Endodermal cell (in vitro differentiated cells): ENCODE measurements around the gene MROH8. TPM values are rescaled to one million over a fixed set of nuclear protein-coding genes. Genes with fewer than 3 reads are reported as not detected.

Source experiments
- DNase-seq: peaks from one replicate; pipeline ENCODE4 v3.0.0-alpha.2; 2017
- H3K27ac ChIP-seq: 2 replicates; pipeline ENCODE4 v1.5.1; 2013; ENCODE audit warnings: mild to moderate bottlenecking, low read depth, low read length, moderate library complexity
- H3K27me3 ChIP-seq: 2 replicates; pipeline ENCODE4 v1.6.1; 2013; ENCODE audit warnings: mild to moderate bottlenecking, low read length, moderate library complexity; ENCODE audit not compliant: insufficient read depth, control insufficient read depth, poor library complexity, severe bottlenecking
- H3K36me3 ChIP-seq: 2 replicates; pipeline ENCODE4 v1.7.0; 2013; ENCODE audit warnings: mild to moderate bottlenecking, low read length, moderate library complexity; ENCODE audit not compliant: control insufficient read depth, insufficient read depth
- H3K4me1 ChIP-seq: one replicate; pipeline ENCODE4 v1.7.0; 2013; ENCODE audit warnings: low read length; ENCODE audit not compliant: control insufficient read depth, insufficient read depth
- H3K4me3 ChIP-seq: 2 replicates; pipeline ENCODE4 v1.5.1; 2013; ENCODE audit warnings: mild to moderate bottlenecking, low read length, moderate library complexity
- H3K9ac ChIP-seq: 2 replicates; pipeline ENCODE4 v1.6.1; 2013; ENCODE audit warnings: mild to moderate bottlenecking, low read length, moderate library complexity; ENCODE audit not compliant: poor library complexity, severe bottlenecking; ENCODE audit errors: extremely low read depth
- H3K9me3 ChIP-seq: 2 replicates; pipeline ENCODE4 v1.6.1; 2013; ENCODE audit warnings: mild to moderate bottlenecking, low read length, moderate library complexity; ENCODE audit not compliant: control insufficient read depth
- H3K27ac Mint-ChIP-seq: 2 replicates; pipeline ENCODE4 v1.8.0; 2020; ENCODE audit warnings: mixed read lengths
- H3K27me3 Mint-ChIP-seq: 2 replicates; pipeline ENCODE4 v1.8.0; 2021; ENCODE audit warnings: mild to moderate bottlenecking, mixed read lengths; ENCODE audit not compliant: insufficient read depth
- H3K36me3 Mint-ChIP-seq: 2 replicates; pipeline ENCODE4 v1.8.0; 2020; ENCODE audit warnings: low read depth, mixed read lengths
- H3K4me1 Mint-ChIP-seq: 2 replicates; pipeline ENCODE4 v1.8.0; 2020; ENCODE audit warnings: mixed read lengths
- H3K4me3 Mint-ChIP-seq: 2 replicates; pipeline ENCODE4 v1.8.0; 2020; ENCODE audit warnings: mild to moderate bottlenecking, moderate library complexity, mixed read lengths
- H3K9me3 Mint-ChIP-seq: 2 replicates; pipeline ENCODE4 v1.8.0; 2020; ENCODE audit warnings: mild to moderate bottlenecking, mixed read lengths
- WGBS, 2 experiments: methylation state at CpG; one replicate each; pipeline versions ENCODE4 v1.1.5 to v1.1.7; 2013; ENCODE audit warnings: missing lambda C conversion rate in 2 of 2, mixed read lengths in 1 of 2; ENCODE audit not compliant: insufficient coverage in 1 of 2, insufficient read length in 1 of 2; 5-methylcytosine and 5-hydroxymethylcytosine counted together
- total RNA-seq, 2 donors: library from RNA; stranded (reverse); fragmentation: NEBNext Ultra II Directional in 1 of 2; extraction: Animal tissue kit (Norgen Biotek cat#: 25700) in 1 of 2; gene quantifications; 2 replicates in 1 of 2; 3 replicates in 1 of 2; pipeline ENCODE4 v1.2.1, GENCODE V29; 2021
- TF ChIP-seq, protein P1 (sequence below): fragments of 200-600 bp; sonication (generic); conservative IDR thresholded peaks from 2 replicates; pipeline ENCODE4 v1.5.0; 2021; ENCODE audit warnings: antibody characterized with exemption, mild to moderate bottlenecking

Gene MROH8
- total RNA-seq, 2 donors from 2014 or later, result 1.8 to 2.8 TPM

DNA sequence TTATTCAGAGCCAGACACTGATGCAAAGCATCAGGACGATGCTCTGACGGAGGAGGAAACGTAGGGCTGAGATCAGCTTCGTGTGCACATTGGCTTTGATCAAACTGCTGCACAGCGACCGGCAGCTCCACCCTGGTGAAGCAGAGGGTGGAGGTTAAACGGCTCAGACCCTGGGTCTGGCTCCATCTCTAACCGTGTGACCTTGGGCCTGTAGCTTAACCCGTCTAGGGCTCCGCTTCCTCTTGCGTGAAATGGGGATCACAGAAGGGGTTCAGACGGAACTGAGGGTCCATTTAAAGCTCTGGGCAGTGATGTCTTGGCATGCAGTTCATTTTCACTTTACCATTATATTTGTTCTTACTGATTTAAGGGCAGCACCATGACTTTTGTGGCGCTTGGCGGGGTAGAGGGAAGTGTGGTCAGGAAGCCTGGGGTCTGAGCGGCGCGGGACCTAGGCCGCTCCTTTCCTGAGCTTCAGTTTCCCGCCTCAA lies 84.2 kb downstream of the MROH8 start:
- Histone ChIP-seq H3K27ac (peak overlapping the region; percentile 99), H3K36me3 (peaks cover 6% of the 10 kb centered on the region), H3K9ac (peak overlapping the region; percentile 93), H3K4me1 (peaks cover 2% of the 10 kb centered on the region), H3K4me3 (peak overlapping the region; percentile 82), H3K9me3 (no peaks in the 10 kb centered on the region), H3K27me3 (no peaks in the 10 kb centered on the region)
- Mint-ChIP-seq H3K4me3 (peak overlapping the region; percentile 89), H3K9me3 (no peaks in the 10 kb centered on the region), H3K27me3 (no peaks in the 10 kb centered on the region), H3K27ac (peak overlapping the region; percentile 92), H3K4me1 (peaks cover 4% of the 10 kb centered on the region), H3K36me3 (peaks cover 24% of the 10 kb centered on the region)
- 35 to 43% methylated on average over 18 to 19 of the region's 19 CpGs for WGBS, 2 experiments
- TF ChIP-seq, protein P1, sequence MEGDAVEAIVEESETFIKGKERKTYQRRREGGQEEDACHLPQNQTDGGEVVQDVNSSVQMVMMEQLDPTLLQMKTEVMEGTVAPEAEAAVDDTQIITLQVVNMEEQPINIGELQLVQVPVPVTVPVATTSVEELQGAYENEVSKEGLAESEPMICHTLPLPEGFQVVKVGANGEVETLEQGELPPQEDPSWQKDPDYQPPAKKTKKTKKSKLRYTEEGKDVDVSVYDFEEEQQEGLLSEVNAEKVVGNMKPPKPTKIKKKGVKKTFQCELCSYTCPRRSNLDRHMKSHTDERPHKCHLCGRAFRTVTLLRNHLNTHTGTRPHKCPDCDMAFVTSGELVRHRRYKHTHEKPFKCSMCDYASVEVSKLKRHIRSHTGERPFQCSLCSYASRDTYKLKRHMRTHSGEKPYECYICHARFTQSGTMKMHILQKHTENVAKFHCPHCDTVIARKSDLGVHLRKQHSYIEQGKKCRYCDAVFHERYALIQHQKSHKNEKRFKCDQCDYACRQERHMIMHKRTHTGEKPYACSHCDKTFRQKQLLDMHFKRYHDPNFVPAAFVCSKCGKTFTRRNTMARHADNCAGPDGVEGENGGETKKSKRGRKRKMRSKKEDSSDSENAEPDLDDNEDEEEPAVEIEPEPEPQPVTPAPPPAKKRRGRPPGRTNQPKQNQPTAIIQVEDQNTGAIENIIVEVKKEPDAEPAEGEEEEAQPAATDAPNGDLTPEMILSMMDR, result no peak
- no peak for DNase-seq

DNA sequence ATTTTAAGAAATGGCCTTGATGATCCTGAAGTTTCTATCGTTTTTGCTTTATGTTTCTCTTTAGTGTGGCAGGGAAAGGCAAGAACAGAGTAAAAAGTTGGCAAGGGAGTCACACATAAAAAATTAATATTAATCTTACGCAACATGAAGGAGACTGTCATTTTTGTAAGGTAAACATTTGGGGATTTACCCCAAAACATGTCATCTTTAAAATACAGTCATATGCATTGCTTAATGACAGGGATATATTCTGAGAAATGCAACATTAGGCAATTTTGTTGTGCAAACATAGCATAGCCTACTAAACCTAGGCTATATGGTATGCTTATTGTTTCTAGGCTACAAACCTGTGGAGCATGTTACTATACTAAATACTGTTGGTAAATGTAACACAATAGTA lies 88.9 kb downstream of the MROH8 start:
- H3K36me3 Mint-ChIP-seq, result peaks cover 45% of the 10 kb centered on the region
- 83 to 88% methylated on average over 1 to 2 of the region's 2 CpGs for whole genome bisulfite sequencing, 2 experiments
- DNase-seq, result no peak
- H3K27me3 Mint-ChIP-seq, result no peaks in the 10 kb centered on the region
- TF ChIP-seq, protein P1, result no peak
- Histone ChIP-seq H3K9me3 (no peaks in the 10 kb centered on the region), H3K36me3 (peaks cover 9% of the 10 kb centered on the region), H3K27me3 (no peaks in the 10 kb centered on the region), H3K4me1 (peaks cover 2% of the 10 kb centered on the region), H3K27ac (no peak overlapping the region), H3K9ac (no peak overlapping the region), H3K4me3 (no peak overlapping the region)
- no peaks in the 10 kb centered on the region for H3K4me1 Mint-ChIP-seq
- H3K27ac Mint-ChIP-seq, result no peak overlapping the region
- H3K9me3 Mint-ChIP-seq, result no peaks in the 10 kb centered on the region
- no peak overlapping the region for H3K4me3 Mint-ChIP-seq

DNA sequence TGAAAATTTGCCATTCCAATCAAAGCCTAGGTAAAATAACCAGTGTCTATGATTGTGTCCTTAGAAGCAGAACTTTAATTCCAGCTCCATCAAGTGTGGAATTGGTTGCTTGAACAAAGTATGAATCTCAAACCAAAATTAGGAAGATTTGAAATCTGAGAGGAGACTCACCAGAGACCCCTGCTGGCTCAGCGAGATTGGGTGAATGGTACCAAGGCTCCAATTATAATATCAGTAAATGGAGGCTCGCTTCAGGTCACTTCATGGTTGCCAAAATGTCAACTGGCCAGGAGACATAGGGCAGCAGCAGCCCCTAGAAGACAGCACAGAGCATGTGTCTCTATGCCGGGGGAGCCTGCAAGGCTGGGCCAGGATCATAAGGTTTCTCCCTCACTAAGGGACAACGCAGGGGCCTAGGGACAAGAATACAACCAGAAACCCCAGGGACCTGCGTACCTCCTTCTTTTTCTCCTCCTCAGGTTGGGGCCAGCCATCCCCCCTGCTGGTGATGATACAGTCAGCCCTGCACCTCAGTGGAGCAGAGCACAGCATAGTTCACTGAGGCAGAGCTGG lies 97.5 kb downstream of the MROH8 start:
- Mint-ChIP-seq H3K27ac (no peak overlapping the region), H3K4me1 (no peaks in the 10 kb centered on the region), H3K36me3 (peaks cover 37% of the 10 kb centered on the region), H3K9me3 (no peaks in the 10 kb centered on the region), H3K4me3 (no peak overlapping the region), H3K27me3 (no peaks in the 10 kb centered on the region)
- H3K27ac ChIP-seq, result no peak overlapping the region
- no peaks in the 10 kb centered on the region for H3K9me3 ChIP-seq
- H3K9ac ChIP-seq, result no peak overlapping the region
- DNase-seq, result peak; percentile 60
- no peaks in the 10 kb centered on the region for H3K27me3 ChIP-seq
- TF ChIP-seq, protein P1, result peak; percentile 70
- no peak overlapping the region for H3K4me3 ChIP-seq
- no peaks in the 10 kb centered on the region for H3K4me1 ChIP-seq
- H3K36me3 ChIP-seq, result peaks cover 39% of the 10 kb centered on the region
- 90 to 96% methylated on average over 5 of the region's 5 CpGs for WGBS, 2 experiments
